Stimulated activated CD4-positive, alpha-beta T cell treated with anti-CD3 and anti-CD28 coated beads, Interleukin-1b, Interleukin-23, amount 100 ng/mL, for 48 hours (primary cell): ENCODE measurements around the gene KIF6.
"Not testable (repeated sequence)": the region's sequence is repeated elsewhere in the genome, so short reads cannot be mapped to it uniquely, and the experiment has no call there.

Experiments used
- DNase-seq: peaks from one replicate; pipeline ENCODE4 v3.0.0-alpha.2; 2020

KIF6 gene

GRCh38 chr6:39494998-39495397 lies 230.2 kb downstream of the KIF6 start:
- DNase-seq, result no peak

DNA sequence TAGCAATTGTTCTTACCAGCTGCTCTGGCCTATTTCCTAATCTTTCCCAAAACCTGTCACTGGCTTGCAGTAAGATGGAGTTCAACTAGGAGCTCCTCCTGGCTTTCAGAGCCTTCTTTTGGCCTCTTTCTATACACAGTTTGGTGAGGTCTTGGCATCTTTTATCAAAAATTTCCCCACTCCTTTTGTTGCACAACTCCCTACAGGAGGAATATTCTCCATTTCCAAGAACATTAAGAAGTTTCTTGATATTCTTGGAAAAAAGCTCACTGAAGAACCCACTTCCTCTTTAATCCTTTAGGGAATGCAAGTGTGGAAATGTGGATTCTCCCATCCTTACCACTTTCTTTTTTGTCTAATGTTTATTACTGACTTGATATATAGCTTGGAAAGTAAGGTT lies 231.4 kb downstream of the KIF6 start:
- DNase-seq, result no peak

GRCh38 chr6:39493174-39493573 lies 232.0 kb downstream of the KIF6 start:
- DNase-seq, result no peak

- no peak for DNase-seq
Observed at GRCh38 chr6:39490108-39490507, 235.1 kb downstream of the KIF6 start.

GRCh38 chr6:39488255-39488879 lies 236.8 kb downstream of the KIF6 start:
- no peak for DNase-seq

DNA sequence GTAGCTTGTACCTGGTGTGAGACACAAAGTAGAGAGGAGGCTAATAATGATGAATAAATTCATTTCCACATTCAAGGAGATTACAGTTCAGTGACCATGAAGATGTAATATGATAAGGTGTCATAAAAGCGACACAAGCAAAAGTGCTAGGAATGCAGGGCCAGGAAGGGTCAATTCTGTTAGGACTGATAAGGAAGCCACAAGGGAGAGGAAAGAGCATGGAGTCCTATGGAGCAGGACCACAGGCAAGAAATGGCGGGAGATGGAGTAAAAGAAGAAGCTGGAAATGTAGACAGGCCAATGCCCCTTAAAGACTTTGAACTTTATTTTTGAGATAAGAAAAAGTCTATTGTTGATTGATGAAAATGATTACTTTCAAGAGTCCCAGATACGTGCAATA lies 240.9 kb downstream of the KIF6 start:
- no peak for DNase-seq

- DNase-seq, result not testable (repeated sequence)
Observed at GRCh38 chr6:39479819-39480218, 245.4 kb downstream of the KIF6 start.

DNA sequence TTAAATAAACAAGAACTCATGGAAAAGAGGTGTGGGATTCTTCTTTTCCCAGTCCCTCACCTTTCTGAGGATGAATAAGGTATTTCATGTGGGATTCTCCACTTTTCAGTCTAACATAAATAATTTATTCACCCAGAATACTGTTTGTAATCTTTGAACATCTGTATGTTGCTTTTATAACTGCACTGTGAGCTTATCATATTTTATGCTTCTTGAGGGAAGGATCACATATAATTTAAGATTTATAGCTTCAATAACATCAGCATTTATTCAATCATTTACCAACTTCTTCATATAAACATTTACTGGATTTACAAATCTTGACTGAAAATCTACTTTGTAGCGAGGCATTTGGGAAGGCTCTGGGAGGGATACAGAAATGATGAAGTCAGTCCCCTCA lies 248.5 kb downstream of the KIF6 start:
- no peak for DNase-seq

DNA sequence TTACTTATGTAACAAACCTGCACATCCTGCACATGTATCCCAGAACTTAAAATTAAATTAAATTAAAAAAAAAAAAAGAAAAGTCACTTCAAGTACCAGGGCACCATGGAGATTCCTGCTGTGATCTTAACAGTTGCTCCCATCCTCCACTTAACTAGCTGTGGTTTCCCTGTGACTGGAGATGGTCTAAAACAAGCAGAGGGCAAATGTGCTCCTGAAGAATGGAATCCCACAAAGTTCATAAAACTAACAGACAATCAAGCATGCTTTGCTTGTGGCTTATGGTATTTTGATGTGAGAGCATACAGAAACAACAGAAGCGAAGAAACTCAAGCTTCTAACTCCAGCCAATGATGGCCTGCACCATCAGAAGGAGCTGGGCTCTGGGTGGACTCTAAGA lies 249.1 kb downstream of the KIF6 start:
- DNase-seq, result no peak

DNA sequence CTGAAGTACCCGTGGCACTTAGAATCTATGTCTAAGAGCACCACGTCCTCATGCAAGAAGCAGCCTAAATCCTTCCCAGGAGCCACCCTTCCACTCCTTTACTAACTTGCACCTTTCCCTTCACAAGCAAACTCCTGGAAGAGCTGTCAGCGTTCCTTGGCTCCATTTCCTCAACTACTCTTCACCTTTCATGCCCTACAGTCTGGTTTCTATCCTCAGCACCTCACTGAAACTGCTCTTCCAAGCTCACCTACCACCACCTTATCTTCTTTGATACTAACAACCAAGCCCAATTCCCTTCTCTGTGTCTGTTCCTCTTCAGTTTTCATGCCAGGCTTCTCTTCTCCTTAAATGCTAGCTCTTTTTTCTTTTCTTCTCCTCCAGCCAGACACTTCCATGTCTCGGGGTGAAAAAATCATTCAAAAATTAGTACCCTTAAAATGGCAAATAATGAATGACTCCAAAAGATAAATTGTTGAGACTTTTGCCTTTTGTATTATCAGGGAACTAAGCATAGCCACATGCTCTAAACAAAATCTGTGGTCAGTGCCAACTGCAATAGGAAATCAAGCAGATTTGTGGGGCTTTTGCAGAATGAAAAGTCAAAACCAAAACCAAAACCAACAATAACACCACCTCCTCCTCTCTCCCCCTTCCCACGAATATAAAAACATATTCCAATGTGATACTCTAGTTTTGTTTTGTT lies 253.1 kb downstream of the KIF6 start:
- DNase-seq, result no peak

DNA sequence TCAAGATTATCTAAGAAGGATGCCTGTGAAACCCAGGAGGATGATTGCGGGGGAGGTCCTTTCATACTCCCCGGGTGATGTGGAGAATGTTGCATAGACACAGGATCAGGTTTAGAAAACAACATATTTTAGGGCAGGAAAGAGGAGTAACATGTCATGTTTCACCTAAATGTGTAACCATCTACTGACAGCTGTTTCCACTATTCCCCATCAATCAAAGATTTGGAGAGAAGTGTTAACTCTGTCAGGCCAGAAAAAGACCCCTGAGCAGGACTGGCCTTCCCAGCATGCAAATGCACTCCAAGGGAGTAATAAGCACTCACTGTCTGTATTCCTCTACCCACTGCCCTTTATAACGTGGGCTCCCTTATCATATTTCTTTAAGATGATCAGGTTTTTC lies 254.7 kb downstream of the KIF6 start:
- no peak for DNase-seq

GRCh38 chr6:39468385-39468784 lies 256.8 kb downstream of the KIF6 start:
- DNase-seq, result no peak

- DNase-seq, result no peak
Observed at GRCh38 chr6:39466631-39467030, 258.6 kb downstream of the KIF6 start.

GRCh38 chr6:39465539-39465938 lies 259.7 kb downstream of the KIF6 start:
- no peak for DNase-seq

DNA sequence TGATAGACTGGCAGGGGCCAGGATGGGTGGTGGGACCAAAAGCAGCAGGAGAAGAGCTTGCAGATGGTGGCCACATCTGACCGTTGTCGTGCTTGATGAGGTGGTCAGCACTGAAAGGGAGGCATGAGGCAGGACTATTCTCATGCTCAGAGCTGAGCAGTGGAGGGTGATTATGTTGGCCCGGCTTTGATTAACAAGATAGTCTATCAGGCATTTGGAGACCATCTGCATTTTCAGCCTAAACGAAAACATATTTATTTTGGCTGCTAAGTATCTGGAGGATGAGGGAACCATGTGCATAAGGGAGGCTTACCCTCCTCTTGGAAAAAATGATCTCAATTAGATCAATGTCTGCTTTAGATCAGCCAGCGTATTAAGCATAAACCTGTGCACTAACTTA lies 261.1 kb downstream of the KIF6 start:
- DNase-seq, result no peak

DNA sequence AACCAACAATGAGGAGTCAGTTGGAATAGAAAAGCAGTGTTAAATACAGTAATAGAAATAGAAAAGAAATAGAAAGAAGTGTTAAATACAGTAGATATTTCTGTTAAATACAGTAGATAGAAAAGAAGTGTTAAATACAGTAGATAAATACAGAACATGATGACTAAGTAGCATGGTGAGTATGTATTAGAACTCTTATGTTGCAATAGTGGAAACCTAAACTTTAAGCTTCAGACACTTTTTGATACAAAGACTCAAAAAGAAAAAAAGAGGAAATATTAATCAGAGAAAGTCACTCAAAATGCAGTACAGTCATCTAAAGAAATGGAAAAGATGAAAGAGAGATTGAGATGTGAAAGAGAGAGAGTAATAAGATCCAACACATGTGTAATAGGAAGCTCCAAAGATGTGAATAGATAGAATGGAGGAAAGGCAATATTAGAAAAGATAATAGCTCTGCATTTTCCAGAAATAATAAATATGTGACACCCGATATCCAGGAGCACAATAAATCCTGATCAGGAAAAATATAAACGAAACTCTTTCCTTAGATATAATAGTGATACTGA lies 271.2 kb downstream of the KIF6 start:
- DNase-seq, result no peak

GRCh38 chr6:39453241-39453640 lies 272.0 kb downstream of the KIF6 start:
- no peak for DNase-seq

DNA sequence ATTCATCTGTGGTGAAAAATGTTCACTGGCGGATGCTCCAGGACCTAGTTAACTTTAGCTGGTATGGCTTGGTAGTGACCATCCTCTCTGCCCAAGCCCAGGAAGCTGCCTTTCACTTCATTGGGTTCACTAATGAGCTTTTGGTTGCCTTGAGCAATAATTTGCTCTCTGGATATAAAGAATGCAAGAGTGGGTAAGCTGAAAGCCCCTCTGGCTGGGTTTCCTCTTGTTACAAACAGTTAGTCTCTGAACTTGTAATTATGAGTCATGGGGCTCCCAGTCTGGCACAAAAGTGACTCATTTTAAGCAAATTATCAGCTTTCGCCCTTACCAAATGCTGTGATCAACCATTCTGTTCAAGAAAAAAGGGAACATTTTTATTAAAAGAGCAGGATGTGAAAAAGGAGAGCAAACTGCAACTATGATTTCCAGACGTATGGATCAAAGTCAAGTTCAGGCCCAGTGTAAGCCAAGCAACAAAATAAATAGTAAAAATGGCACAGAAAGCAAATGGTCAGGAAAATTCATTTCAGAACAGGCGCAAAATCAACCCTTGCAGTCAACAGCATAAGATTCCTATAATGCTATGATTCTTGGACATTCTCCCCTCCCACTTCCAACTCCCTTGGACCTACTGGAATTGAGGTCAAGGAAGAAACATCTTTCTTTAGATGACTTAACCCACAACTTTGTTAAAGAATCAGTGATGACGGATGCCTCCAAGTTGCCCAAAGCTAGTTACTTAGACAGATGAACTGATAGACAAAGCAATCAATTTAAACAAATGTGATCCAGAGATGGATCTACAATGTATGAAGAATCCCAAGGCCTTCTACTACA lies 272.7 kb downstream of the KIF6 start:
- DNase-seq, result no peak

DNA sequence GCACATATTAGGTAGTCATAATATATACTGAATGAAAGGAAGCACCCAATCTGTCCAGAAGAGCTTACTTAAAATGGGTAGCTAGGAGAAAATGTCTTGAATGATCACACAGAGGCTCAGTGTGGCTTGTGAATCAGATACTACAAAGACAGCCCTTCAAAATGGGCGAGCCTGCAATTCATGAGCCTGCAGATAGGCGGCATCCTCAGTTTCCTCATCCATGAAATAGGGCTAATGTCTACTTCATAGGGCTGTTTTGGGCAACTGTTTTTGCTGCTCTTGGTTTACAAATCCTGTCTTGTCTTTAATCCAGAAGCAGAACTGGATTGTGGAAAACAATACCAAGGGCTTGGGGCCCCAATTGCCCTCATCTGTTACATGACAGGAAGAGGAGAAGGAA lies 273.4 kb downstream of the KIF6 start:
- no peak for DNase-seq

- DNase-seq, result no peak
Observed at GRCh38 chr6:39449022-39449421, 276.2 kb downstream of the KIF6 start.

- DNase-seq, result no peak
Observed at GRCh38 chr6:39446909-39447308, 278.3 kb downstream of the KIF6 start.

GRCh38 chr6:39445667-39446066 lies 279.5 kb downstream of the KIF6 start:
- no peak for DNase-seq

DNA sequence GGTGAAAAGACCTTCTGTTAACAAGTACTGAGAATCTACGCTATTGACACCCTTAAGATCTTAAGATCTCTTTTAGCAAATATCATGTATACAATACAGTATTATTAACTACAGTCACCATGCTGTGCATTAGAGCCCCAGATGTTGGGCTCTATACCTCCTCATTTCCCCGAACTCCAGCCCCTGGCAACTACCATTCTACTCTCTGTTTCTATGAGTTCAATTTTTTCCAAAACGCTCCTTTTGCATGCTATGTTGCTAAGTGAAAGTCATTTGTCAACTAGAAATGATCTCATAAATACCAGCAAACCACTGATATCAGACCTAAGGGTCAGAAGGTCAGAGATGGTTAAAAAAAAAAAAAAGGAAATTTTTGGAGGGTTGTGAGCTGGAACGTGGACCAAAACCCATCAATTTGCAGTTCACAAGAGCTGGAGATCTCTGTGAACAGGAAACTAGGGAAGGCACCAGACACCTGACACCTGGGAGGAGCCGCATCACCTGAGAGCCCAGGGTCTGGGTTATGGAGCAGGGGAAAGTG lies 280.7 kb downstream of the KIF6 start:
- DNase-seq, result no peak
